GM10248 (cell line): Measurements from ENCODE around the gene FMN1.
A peak's percentile ranks its signal among the peaks of the same experiment; 100 is the strongest.

ENCODE experiments used
- CTCF ChIA-PET: fragments of 300-600 bp; sonication (Branson Sonifier 250); formaldehyde crosslinking; extraction: SDS; loops from one replicate; lab custom pipeline; 2021; ENCODE audit warnings: antibody characterized with exemption; lab: Yijun Ruan, JAX
- POLR2A ChIA-PET: fragments of 350-650 bp; sonication (Branson Sonifier 250); formaldehyde crosslinking; extraction: SDS; loops from one replicate; lab custom pipeline; 2020; ENCODE audit warnings: antibody characterized with exemption; lab: Yijun Ruan, JAX
- DNase-seq: peaks from one replicate; pipeline ENCODE4 v3.0.0; 2012; ENCODE audit errors: extremely low spot score
- CTCF ChIP-seq: IDR thresholded peaks from 2 replicates; pipeline ENCODE4 v1.5.1; 2012; ENCODE audit warnings: mild to moderate bottlenecking, low read depth; ENCODE audit errors: extremely low read depth, missing control alignments, control extremely low read depth

Gene FMN1

GRCh38 chr15:33026614-33027013, 167.9 kb downstream of the FMN1 start:
- ChIA-PET POLR2A (no interaction called here), CTCF (no interaction called here)
- TF ChIP-seq CTCF = no peak

GRCh38 chr15:33022629-33023028, 171.9 kb downstream of the FMN1 start:
- CTCF ChIA-PET = interaction anchor here (1.1 to 1.6 kb wide), 6 partner anchors 15 to 362 kb away, joined by 3 to 5 read pairs (median 3); no protein-coding TSS in a partner anchor
- DNase-seq = no peak
- POLR2A ChIA-PET = no interaction called here
- no peak for TF ChIP-seq CTCF

More at GRCh38 chr15:33026614-33027013, 167.9 kb downstream of the FMN1 start:
- DNase-seq = no peak

- ChIA-PET POLR2A (no interaction called here), CTCF (interaction anchor here (1.0 to 2.0 kb wide), 9 partner anchors 13 to 362 kb away, joined by 3 to 5 read pairs (median 3); no protein-coding TSS in a partner anchor)
- TF ChIP-seq CTCF = peak; percentile 37
- peak; percentile 43 for DNase-seq
Measured at GRCh38 chr15:33021806-33022389, 172.6 kb downstream of the FMN1 start.

GRCh38 chr15:33019354-33019981, 175.0 kb downstream of the FMN1 start:
- ChIA-PET POLR2A (no interaction called here), CTCF (interaction anchor here (0.6 to 1.4 kb wide), 4 partner anchors 25 to 682 kb away, joined by 3 read pairs; no protein-coding TSS in a partner anchor)
- no peak for TF ChIP-seq CTCF
- DNase-seq = no peak

- CTCF ChIA-PET = no interaction called here
- POLR2A ChIA-PET = no interaction called here
- DNase-seq = no peak
- TF ChIP-seq CTCF = no peak
Measured at GRCh38 chr15:33016405-33017024, 178.0 kb downstream of the FMN1 start.

GRCh38 chr15:33014586-33014985, 179.9 kb downstream of the FMN1 start:
- DNase-seq = no peak
- CTCF ChIA-PET = no interaction called here
- POLR2A ChIA-PET = no interaction called here
- no peak for TF ChIP-seq CTCF
